Frontal cortex (tissue), 4 donors: ENCODE results near the gene KCNH8. TPM values are rescaled to one million over a fixed set of nuclear protein-coding genes. Genes with fewer than 3 reads are reported as not detected.

Experiments
- DNase-seq, 2 donors: peaks; one replicate each; pipeline ENCODE4 v3.0.0; 2012; ENCODE audit warnings: low spot score in 2 of 2
- FAIRE-seq: peaks from 2 replicates; lab custom pipeline; 2012; peaks lifted over from hg19 to GRCh38; lab: Jason Lieb, UNC
- total RNA-seq: library from RNA; depleted of rRNA; stranded (reverse); fragments of >200 nt; gene quantifications from one replicate; pipeline ENCODE4 v1.2.3, GENCODE V29; 2014
- donor health status: control.
- donor health status: control.
- donor health status: control.

Gene KCNH8
- total RNA-seq, 1 donor from 2014 or later = 11.0 TPM

DNA sequence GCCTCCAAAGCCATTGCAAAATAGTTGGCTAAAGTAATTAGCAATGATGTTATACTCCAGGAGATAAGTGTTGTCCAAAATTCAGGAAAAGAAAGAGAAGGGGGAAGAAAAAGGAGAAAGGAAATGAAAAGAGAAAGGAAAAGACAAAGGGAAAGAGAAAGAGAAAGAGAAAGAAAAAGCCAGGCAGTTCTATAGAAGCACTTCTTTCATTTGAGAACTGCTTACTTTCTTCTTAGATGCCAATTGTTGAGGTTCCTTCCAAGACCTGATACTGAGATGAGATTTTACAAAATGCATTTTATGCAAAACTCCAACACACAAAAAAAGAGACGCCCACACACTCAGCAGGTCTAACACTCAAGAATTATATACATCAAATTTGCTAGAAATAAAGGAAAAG, 298.4 kb downstream of the KCNH8 start:
- FAIRE-seq = no peak

DNA sequence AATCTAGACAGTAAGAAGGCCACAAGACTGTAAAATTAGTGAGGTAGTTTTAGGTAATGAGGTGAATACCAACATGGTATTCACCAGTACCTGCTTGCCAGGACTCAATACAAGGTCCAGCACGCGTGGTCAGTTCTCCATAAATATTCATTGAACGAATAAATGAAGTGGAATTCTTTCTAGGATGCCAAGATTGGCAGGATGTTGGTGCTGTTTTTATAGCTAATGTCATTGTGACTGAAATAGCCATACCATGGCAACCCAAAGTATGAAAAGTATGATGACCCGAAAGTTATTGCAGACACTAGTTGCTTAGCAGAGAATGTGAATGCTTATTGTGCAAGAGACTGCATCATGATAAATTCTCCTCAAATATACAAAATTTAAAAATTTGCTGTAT, 307.2 kb downstream of the KCNH8 start:
- FAIRE-seq = no peak
- no peak for DNase-seq

More for the DNA sequence above, 298.4 kb downstream of the KCNH8 start:
- DNase-seq = no peak

DNA sequence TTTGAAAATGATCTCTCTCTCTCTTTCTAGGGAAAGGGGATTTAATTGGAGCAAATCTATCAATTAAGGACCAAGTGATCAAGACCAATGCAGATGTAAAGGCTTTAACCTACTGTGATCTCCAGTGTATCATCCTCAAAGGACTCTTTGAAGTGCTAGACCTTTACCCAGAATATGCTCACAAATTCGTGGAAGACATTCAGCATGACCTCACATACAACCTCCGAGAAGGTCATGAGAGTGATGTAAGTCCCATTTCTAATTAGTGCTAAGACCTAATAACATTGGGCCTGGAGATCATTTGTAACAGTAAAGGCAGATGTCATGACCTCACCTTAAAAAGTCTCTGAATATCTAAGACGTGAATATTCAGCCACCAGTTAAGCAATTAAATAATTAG, 308.4 kb downstream of the KCNH8 start:
- DNase-seq = no peak
- no peak for FAIRE-seq

GRCh38 chr3:19457449-19457848, 309.1 kb downstream of the KCNH8 start:
- no peak for DNase-seq
- no peak for FAIRE-seq

GRCh38 chr3:19467761-19468160, 319.5 kb downstream of the KCNH8 start:
- FAIRE-seq (no peak), DNase-seq (no peak)

GRCh38 chr3:19471138-19471537, 322.8 kb downstream of the KCNH8 start:
- no peak for DNase-seq
- no peak for FAIRE-seq

DNA sequence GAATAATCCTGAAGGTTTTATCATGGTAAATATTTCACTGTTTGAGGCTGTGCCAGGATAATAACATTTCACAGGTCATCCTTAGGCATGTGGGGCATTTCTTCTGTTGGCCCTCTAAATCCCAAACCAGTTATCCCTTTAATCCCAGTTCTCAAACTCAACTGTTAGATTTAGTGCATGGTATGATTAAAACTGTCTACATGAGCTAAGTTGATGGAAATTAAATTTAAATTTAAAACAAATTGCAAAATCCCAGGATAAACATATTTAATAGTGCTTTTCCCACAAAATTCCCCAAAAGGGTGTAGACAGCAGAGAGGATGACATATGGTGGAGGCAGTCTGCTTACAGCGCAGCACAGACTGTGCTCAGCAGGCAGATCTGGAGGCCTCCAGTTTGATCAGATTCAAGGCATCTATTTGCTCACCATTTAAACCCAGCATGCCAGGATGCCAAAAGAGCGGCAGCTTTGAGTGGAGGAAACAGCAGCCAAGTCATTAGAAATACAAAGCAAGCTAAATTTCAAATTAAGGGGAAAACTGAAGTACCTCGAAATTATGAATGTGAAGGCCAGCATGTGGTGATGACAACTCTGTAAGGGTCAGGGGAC, 325.8 kb downstream of the KCNH8 start:
- no peak for FAIRE-seq
- DNase-seq = no peak

GRCh38 chr3:19476281-19476680, 328.0 kb downstream of the KCNH8 start:
- DNase-seq = no peak
- no peak for FAIRE-seq

DNA sequence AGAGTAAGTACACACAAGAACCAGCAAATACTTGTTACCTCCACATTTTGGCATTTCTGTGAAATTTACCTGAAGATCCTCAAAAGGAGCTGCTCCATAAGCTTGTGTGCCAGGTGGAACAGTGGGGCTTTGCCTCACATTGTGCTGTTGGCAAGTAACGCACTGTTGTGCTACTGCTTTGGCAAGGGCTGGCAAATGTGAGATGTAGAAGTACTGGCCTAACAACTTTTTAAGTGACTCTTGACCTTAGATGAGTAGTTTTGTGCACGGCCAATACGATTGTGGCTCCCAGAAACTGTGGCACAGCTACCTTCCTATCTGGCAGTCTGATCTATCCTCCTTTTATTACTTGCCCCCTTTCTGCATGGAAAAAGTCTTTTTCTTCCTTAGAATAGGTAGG, 337.0 kb downstream of the KCNH8 start:
- no peak for DNase-seq
- no peak for FAIRE-seq

DNA sequence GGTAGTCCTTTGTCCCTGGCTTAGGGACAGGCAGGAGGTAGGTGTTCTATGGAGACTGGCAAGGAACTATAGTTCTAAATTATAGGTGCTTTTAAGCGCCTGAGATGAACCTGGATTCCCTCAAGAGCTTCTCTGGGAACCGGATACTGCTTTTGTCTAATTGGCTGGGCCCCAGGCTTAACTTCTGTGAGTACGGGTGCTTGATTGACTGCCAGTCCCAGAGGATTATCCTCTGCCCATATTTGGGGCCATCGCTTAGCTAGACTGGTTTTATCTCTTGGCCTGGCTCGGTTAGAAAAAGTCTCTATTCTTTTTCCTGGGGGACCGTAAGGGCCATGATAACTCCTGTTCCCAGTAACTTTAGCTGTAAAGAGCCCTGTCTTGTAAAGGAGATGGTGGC, 339.1 kb downstream of the KCNH8 start:
- FAIRE-seq (no peak), DNase-seq (no peak)

DNA sequence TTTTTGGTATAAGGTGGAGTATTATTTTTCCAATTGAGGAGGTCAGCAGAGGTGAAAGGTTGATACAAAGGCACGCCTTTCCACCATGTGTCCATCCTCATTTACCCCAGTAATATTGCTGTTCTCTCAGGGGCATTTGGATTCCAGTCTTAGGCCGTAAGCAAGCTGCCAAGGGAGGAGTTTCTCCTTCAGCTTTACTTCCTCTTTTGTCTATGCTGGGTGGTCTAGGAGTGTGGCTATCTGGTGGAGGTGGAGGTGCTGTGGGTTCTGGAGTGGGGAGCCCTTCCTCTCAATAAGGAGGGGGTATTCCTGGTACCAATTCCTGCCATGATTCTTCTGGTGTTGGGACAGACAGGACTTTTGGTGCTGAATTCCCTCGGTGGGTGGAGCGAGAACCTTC, 340.6 kb downstream of the KCNH8 start:
- DNase-seq = no peak
- no peak for FAIRE-seq

DNA sequence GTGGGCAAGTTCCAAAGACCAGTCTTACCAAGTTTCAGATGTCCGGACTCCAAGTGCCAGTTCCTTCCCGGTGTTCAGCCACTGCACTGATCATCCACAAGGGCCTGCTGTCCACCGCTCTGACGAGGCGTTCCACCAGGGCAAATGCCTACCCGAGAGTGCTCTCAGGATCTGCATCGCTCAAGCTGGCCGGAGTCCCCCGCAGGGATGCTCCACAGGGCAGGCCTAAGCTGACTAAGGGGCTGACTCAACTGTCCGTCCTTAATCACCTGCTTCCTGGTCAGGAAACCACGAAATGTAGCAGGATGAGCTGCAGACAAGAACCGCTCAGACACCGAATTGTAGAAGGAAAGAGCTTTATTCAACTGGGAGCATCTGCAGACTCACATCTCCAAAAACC, 341.6 kb downstream of the KCNH8 start:
- no peak for FAIRE-seq
- DNase-seq = no peak

GRCh38 chr3:19506171-19506570, 357.9 kb downstream of the KCNH8 start:
- DNase-seq (no peak), FAIRE-seq (no peak)

GRCh38 chr3:19522305-19522704, 374.0 kb downstream of the KCNH8 start:
- FAIRE-seq (no peak), DNase-seq (no peak)

- FAIRE-seq (no peak), DNase-seq (no peak)
Measured at GRCh38 chr3:19526071-19526470, 377.8 kb downstream of the KCNH8 start.

DNA sequence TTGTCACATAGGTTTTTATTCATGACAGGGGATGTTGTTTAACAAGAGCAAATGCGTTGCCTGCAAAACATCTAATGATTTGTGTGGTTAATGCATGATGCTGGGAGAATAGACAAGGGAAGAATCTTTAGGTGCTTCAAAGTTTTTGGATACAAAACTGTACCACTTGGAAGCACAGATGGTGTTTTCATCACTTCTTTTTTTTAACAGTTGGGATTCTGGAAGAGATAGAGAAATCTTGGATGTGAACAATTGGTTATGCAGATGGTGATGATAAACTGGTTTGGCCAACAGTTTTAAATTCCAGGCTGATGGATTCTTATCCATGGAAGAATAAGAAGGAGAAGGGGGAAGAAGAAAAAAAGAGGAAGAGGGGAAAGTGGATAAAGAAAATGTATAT, 379.4 kb downstream of the KCNH8 start:
- FAIRE-seq (no peak), DNase-seq (no peak)

- no peak for FAIRE-seq
- DNase-seq = no peak
Measured at GRCh38 chr3:19531426-19531825, 383.1 kb downstream of the KCNH8 start.

- no peak for DNase-seq
- no peak for FAIRE-seq
Measured at GRCh38 chr3:19539518-19540392, 391.4 kb downstream of the KCNH8 start.

- no peak for DNase-seq
- FAIRE-seq = no peak
Measured at GRCh38 chr3:19540464-19540863, 392.2 kb downstream of the KCNH8 start.

GRCh38 chr3:19541284-19541683, 393.0 kb downstream of the KCNH8 start:
- no peak for DNase-seq
- no peak for FAIRE-seq

DNA sequence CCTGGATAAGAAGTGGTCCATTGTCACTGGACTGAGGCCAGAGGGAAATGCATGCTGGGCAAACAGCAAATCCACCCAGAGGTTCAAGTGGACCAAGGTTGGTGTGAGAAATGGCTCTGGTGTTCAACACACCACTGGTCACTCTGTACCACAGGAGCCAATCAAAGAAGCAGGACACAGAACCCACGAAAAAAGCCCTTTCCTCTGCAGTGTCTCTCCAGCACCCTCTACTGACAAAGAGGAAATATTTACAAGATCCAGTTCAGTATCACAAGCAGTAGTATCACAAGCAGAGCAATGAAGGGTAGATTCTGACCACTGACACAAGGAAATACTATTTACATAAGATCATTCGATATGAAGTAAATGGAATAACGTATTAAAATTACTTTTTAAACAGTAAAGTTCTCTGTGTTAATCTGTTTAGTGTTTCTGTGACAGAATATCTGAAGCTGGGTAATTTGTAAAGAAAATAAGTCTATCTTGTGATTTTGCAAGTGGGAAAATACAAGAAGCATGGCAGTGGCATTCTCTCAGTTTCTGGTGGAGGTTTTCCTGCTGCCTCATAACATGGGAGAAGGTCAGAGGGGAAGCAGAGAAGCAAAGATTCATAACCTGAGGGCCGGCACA, 395.0 kb downstream of the KCNH8 start:
- no peak for FAIRE-seq
- DNase-seq = no peak
